ENCODE measurements around the gene LRRC18.

- TF ChIP-seq, protein P1, sequence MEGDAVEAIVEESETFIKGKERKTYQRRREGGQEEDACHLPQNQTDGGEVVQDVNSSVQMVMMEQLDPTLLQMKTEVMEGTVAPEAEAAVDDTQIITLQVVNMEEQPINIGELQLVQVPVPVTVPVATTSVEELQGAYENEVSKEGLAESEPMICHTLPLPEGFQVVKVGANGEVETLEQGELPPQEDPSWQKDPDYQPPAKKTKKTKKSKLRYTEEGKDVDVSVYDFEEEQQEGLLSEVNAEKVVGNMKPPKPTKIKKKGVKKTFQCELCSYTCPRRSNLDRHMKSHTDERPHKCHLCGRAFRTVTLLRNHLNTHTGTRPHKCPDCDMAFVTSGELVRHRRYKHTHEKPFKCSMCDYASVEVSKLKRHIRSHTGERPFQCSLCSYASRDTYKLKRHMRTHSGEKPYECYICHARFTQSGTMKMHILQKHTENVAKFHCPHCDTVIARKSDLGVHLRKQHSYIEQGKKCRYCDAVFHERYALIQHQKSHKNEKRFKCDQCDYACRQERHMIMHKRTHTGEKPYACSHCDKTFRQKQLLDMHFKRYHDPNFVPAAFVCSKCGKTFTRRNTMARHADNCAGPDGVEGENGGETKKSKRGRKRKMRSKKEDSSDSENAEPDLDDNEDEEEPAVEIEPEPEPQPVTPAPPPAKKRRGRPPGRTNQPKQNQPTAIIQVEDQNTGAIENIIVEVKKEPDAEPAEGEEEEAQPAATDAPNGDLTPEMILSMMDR (IDR thresholded peaks at IDR 0.05; ENCODE audit: insufficient read depth, low read length) = no peak
- TF ChIP-seq POLR2AphosphoS5 (IDR thresholded peaks at IDR 0.05; ENCODE audit: low read depth) = no peak
- TF ChIP-seq SPI1 (IDR thresholded peaks at IDR 0.05; ENCODE audit: borderline replicate concordance, low read depth) = no peak
- TF ChIP-seq GABPA (IDR thresholded peaks at IDR 0.05; ENCODE audit: low read depth) = no peak
- no peak for TF ChIP-seq REST (IDR thresholded peaks at IDR 0.05; ENCODE audit: insufficient replicate concordance, low read depth)
These were observed 54.3 kb downstream of the LRRC18 start for GRCh38 chr10:48885376-48885775.

Data from HL-60 (cell line).